HAP-1 (cell line): ENCODE measurements around the gene FBXL20.
"Not testable (repeated sequence)": the region's sequence is repeated elsewhere in the genome, so short reads cannot be mapped to it uniquely, and the experiment has no call there.

ENCODE experiments used
- DNase-seq, 2 experiments: peaks; one replicate each; pipeline ENCODE4 v3.0.0-alpha.2; 2016 to 2020; ENCODE audit warnings: low spot score in 2 of 2
- H3K27me3 ChIP-seq: fragments of 250-450 bp; sonication (Bioruptor Pico); 2 replicates; pipeline ENCODE4 v1.5.1; 2020; ENCODE audit warnings: low read depth, mild to moderate bottlenecking, moderate library complexity
- H3K36me3 ChIP-seq: fragments of 250-450 bp; sonication (Bioruptor Pico); replicated peaks from 2 replicates; pipeline ENCODE4 v1.5.1; 2020; ENCODE audit warnings: mild to moderate bottlenecking
- H3K4me1 ChIP-seq: fragments of 250-450 bp; sonication (Bioruptor Pico); 2 replicates; pipeline ENCODE4 v1.5.1; 2020; ENCODE audit warnings: mild to moderate bottlenecking
- H3K4me3 ChIP-seq: fragments of 250-450 bp; sonication (Bioruptor Pico); 2 replicates; pipeline ENCODE4 v1.5.1; 2020; ENCODE audit warnings: mild to moderate bottlenecking, moderate library complexity
- H3K9me3 ChIP-seq: fragments of 250-450 bp; sonication (Bioruptor Pico); 2 replicates; pipeline ENCODE4 v1.5.1; 2020; ENCODE audit warnings: mild to moderate bottlenecking, moderate library complexity
- in situ Hi-C: fragments of 300-500 bp; cut with MboI; formaldehyde crosslinking; loops from 3 replicates; pipeline ENCODE4 v1.14.3; 2020; ENCODE audit warnings: low sequenced_read_pairs, inconsistent platforms, mixed read lengths

The FBXL20 gene

DNA sequence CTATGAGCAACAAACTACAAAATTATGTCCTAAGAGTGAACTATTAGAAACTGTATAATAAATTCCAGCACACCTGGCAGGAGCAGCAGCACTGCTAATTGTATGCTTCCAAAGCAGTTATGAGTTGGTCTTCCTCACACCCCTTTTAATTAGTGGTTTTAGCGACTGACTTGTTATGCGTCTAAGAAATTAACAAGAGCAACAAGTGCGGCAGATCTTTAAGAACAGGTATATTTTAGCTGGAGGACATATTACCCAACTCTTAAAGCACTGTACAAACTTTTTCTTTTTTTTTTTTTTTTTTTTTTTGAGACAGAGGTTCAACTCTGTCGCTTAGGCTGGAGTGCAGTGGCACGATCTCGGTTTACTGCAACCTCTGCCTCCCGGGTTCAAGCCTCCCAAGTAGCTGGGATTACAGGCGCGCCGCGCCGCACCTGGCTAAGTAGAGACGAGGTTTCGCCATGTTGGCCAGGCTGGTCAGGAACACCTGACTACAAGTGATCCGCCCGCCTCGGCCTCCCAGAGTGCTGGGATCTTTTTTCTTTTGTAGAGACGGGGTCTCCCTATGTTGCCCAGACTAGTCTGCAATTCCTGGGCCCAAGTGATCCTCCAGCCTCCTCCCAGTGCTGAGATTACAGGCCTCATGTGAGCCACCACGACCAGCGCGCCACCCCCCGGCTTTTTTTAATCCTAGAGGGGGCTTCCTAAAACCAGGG lies 1.6 kb upstream of the FBXL20 start:
- no peaks in the 10 kb centered on the region for H3K27me3 ChIP-seq

DNA sequence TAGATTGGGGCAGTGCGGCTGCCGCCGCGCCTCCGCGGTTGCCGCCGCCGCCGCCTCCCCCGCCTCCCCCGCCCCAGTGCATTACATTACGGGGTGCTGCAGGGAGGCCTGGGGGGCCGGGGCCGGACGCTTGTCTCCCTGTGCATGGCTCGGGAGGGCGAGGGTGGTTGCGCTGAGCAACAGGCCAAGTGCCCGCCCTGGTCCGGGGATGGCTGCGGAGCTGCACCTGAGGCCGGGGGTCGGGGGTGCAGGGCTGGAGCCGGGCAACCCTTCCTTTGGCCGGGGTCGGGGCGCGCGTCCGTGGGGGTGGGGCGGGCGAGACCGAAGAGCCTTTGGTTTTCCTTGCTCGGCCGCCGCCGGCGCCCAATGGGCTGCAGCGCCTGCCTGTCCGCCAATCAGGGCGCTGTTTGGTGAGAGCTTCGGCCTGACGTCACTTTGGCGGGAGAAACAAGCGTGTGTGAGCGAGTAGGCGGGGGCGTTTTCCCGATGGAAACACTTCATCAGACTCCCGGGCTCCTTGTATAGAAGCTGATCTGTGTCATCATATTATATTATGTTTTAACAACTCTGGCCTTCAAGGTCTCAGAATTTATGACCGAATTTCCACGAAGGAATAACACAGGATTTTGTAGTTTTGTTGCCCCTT lies 941 bp upstream of the FBXL20 start:
- Histone ChIP-seq H3K9me3 (no peaks in the 10 kb centered on the region), H3K27me3 (no peaks in the 10 kb centered on the region), H3K4me3 (peak overlapping the region; percentile 77), H3K4me1 (peaks cover 9% of the 10 kb centered on the region; the same call in 1 of the 2 replicates), H3K36me3 (peaks cover 2% of the 10 kb centered on the region)
- in situ Hi-C loops, result no loop called here
- peak; percentile 92 to 96 for DNase-seq

More for the DNA sequence above, 1.6 kb upstream of the FBXL20 start:
- no peaks in the 10 kb centered on the region for H3K9me3 ChIP-seq
- in situ Hi-C loops, result no loop called here
- no peak for DNase-seq
- H3K36me3 ChIP-seq, result peaks cover 9% of the 10 kb centered on the region
- H3K4me3 ChIP-seq, result peak overlapping the region; percentile 77
- H3K4me1 ChIP-seq, result peaks cover 9% of the 10 kb centered on the region; the same call in 1 of the 2 replicates

DNA sequence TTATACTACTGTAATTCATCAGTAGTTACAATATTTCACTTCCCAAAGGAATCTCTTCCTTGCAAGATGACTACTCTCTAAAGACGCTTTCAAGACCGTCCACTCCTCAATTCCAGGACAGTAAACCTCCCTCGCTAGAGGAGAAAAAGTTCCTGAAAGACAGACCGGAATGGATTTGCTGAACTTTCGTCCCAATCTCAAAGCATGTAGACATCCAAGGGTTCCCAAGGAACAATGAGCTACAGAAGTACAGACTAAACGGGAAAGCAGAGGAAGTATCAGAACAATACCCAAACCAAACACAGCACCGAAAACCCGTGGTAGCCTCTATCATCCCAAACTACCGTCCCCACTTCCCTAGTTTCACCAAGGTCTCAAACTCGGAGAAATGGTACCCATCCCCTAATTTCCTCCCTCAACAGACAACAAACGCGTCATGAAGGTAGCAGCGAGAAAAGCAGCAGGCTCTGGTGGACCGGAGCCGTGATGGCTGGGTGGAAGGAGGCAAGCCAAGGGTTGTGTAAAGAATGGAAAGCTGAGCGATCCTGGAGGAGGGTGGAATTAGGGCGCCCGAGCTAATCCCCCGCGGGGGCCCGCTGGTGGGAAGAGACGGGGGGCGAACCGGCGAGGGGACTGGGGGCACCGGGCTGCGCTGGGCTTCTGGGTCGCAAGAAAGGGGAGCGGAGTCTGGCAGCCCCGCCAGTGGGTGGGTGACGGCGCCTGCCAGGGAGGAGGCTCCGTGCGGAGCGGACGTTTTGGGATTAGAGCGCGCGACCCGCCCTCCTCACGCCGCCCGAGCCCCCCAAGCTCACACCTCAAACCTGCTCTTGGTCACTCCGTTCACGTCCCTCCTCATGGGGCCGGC lies 647 bp downstream of the FBXL20 start:
- no peaks in the 10 kb centered on the region for H3K27me3 ChIP-seq
- H3K4me3 ChIP-seq, result peak overlapping the region; percentile 77
- H3K9me3 ChIP-seq, result no peaks in the 10 kb centered on the region
- H3K36me3 ChIP-seq, result no peaks in the 10 kb centered on the region
- in situ Hi-C loops, result no loop called here
- H3K4me1 ChIP-seq, result peaks cover 9% of the 10 kb centered on the region; the same call in 1 of the 2 replicates
- peak in 1 of 2 experiments; percentile 11 for DNase-seq

DNA sequence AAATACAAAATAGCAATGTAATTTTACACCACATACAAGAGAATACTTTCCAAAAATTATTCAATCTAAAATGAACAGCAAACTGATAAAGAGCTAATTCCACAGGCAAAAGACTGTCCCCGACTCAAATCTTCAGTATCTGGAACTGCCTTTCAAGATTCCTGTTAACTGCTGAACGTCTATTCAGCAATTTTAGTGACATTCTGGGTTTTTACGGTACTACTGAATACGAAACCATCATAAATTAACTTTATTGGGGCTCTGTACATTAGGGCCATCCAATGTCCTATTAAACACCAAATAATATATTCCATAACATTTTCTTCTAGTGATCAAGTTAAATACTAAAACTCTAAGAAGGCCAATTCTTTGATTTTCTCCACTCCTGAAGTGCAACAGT lies 1.6 kb downstream of the FBXL20 start:
- Histone ChIP-seq H3K9me3 (no peaks in the 10 kb centered on the region), H3K27me3 (no peaks in the 10 kb centered on the region), H3K36me3 (no peaks in the 10 kb centered on the region), H3K4me1 (peaks cover 9% of the 10 kb centered on the region; the same call in 1 of the 2 replicates), H3K4me3 (no peak overlapping the region)
- in situ Hi-C loops, result no loop called here
- DNase-seq, result no peak

DNA sequence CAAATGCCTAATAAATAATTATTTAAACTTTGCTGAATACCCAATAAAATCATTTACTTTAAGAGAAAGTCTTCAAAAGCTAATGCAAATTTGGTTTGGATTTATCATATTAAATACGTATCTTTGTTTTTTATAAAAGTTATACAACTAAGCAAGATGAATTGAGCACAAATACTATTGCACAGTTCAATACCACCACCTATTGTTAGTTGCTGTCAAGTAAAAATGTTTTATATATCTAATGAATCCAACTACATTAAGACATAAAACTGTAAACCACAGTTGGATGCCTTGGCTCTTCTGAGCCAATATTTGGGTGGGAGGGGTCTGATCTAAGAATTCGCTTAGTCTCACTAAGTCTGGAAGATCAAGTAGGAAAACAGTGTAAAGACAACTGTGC lies 7.7 kb downstream of the FBXL20 start:
- in situ Hi-C loops, result no loop called here

DNA sequence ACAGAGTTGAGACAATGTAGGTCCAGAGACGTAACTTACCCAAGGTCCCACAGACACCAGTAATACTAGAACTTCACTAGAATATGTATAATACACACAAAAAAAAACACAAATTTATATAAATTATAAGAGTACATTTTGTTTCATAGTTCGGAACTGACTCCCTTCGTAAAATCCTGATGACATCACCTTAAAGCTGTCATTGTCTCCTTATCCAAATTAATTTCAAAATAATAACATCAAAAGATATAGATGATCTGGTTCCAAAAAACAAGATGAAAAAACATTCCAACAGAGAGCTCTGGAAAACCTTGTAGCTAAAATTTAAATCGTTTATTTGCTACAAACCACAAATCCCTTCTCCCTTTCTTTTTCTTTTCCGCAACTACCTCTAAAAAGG lies 10.0 kb downstream of the FBXL20 start:
- no peak for DNase-seq
- no peak overlapping the region for H3K4me3 ChIP-seq
- H3K36me3 ChIP-seq, result no peaks in the 10 kb centered on the region
- in situ Hi-C loops, result no loop called here
- H3K27me3 ChIP-seq, result no peaks in the 10 kb centered on the region
- no peaks in the 10 kb centered on the region for H3K4me1 ChIP-seq
- no peaks in the 10 kb centered on the region for H3K9me3 ChIP-seq

More for the DNA sequence above, 7.7 kb downstream of the FBXL20 start:
- Histone ChIP-seq H3K4me1 (no peaks in the 10 kb centered on the region), H3K9me3 (no peaks in the 10 kb centered on the region), H3K36me3 (no peaks in the 10 kb centered on the region), H3K4me3 (no peak overlapping the region), H3K27me3 (no peaks in the 10 kb centered on the region)
- DNase-seq, result no peak

DNA sequence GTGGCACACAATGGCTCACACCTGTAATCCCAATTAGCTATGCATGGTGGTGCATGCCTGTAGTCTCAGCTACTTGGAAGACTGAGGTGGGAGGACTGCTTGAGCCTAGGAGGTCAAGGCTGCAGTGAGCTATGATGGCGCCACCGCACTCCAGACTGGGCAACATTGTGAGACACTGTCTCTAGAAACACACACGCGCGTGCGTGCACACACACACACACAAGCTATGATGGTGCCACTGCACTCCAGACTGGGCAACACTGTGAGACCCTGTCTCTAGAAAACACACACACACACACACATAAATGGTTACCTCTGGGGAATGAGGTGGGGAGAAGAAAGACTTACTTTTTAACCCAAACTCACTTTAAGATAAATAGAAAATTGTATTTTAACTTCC lies 16.4 kb downstream of the FBXL20 start:
- no peaks in the 10 kb centered on the region for H3K36me3 ChIP-seq
- H3K9me3 ChIP-seq, result no peaks in the 10 kb centered on the region
- no peak overlapping the region for H3K4me3 ChIP-seq
- no peak for DNase-seq
- in situ Hi-C loops, result no loop called here
- no peaks in the 10 kb centered on the region for H3K4me1 ChIP-seq
- no peaks in the 10 kb centered on the region for H3K27me3 ChIP-seq

DNA sequence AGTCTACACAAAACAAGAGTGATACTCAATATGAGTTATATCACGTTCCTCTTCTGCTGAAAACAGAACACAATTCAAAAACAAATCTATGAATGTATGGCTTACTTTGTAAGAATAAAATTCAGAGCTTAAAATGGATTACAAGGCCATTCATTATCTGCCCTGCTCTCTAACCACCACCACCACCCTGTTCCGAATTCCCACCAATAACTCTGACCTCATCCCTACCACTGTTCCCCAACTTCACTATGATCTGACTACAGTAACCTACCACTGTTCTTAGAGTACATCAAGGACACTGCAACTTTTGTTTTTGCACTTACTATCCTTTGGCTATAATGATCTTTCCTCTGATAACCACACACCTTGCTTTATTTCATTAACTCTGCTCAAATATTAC lies 21.3 kb downstream of the FBXL20 start:
- no peaks in the 10 kb centered on the region for H3K27me3 ChIP-seq
- H3K36me3 ChIP-seq, result no peaks in the 10 kb centered on the region
- H3K4me3 ChIP-seq, result no peak overlapping the region
- H3K9me3 ChIP-seq, result no peaks in the 10 kb centered on the region
- H3K4me1 ChIP-seq, result no peaks in the 10 kb centered on the region
- in situ Hi-C loops, result no loop called here
- DNase-seq, result no peak

DNA sequence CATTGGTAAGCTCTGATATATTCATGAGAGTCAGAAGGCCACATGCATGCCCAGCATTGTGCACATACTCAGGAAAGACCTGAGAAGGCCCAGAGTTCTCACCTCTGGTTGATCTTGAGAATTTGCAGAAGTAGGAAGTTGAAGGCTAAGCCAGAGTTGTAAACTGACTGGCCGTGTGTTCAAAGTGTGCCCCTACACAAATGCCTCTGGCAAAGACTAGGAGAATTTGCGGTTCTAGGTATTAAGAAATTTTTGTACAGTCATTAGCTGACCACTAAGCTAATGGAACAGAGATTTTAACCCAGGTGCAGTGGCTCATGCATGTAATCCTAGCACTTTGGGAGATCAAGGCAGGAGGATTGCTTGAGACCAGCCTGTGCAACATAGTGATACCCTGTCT lies 25.0 kb downstream of the FBXL20 start:
- no peak for DNase-seq
- in situ Hi-C loops, result no loop called here
- H3K4me3 ChIP-seq, result no peak overlapping the region
- no peaks in the 10 kb centered on the region for H3K27me3 ChIP-seq
- H3K4me1 ChIP-seq, result no peaks in the 10 kb centered on the region
- H3K9me3 ChIP-seq, result no peaks in the 10 kb centered on the region
- H3K36me3 ChIP-seq, result no peaks in the 10 kb centered on the region

DNA sequence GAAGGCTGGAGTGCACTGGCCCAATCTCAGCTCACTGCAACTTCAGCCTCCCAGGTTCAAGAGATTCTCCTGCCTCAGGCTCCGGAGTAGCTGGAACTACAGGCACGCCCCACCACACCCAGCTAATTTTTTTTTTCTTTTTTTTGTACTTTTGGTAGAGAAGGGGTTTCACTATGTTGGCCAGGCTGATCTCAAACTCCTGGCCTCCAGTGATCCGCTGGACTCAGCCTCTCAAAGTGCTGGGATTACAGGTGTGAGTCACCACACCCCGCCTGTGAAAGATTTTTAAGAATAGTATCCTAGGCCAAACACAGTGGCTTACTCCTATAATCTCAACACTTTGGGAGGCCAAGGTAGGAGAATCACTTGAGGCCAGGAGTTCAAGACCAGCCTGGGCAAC lies 33.6 kb downstream of the FBXL20 start:
- H3K36me3 ChIP-seq, H3K9me3 ChIP-seq, H3K4me3 ChIP-seq, DNase-seq, in situ Hi-C loops, H3K4me1 ChIP-seq, H3K27me3 ChIP-seq: not testable (repeated sequence)

DNA sequence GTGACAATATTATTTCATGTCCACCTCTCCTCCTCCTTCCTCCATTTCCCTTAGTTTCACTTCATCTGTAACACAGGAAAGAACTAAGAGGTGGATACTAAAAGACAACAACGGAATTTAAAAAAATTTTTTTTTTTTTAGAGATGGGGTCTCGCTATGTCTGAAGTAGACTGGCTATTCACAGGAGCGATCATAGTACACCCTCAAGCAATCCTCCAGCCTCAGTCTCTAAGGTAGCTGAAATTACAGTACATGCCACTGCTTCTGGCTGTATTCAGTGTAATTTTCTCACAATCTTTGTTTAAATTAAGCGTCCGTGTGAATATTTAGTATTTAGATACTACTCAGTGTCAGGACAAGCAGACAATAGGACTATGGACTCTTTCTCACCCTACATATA lies 35.6 kb downstream of the FBXL20 start:
- H3K36me3 ChIP-seq, result no peaks in the 10 kb centered on the region
- in situ Hi-C loops, result no loop called here
- H3K4me3 ChIP-seq, result no peak overlapping the region

DNA sequence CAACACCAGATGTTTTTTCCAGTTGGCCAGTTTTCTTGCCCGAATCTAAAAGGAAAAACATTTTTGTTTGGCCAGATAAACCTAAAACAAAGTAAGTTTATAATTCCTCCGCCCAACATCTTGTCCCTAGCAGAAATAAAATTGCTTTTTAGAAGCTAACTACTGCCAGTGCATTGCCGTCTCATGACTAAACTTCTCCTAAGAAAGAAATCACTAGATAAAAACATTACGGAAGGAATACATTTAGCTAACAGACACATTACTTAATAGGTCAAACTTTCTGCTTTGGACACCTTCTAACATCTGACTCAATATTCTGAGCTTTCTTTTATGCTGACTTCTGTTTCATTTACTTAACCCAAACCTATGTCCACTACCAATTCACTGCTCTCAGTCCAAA lies 36.2 kb downstream of the FBXL20 start:
- H3K9me3 ChIP-seq, result no peaks in the 10 kb centered on the region
- peaks cover 3% of the 10 kb centered on the region for H3K4me1 ChIP-seq
- H3K27me3 ChIP-seq, result no peaks in the 10 kb centered on the region
- no peak for DNase-seq
- no peak overlapping the region for H3K4me3 ChIP-seq
- in situ Hi-C loops, result no loop called here
- no peaks in the 10 kb centered on the region for H3K36me3 ChIP-seq

More for the DNA sequence above, 35.6 kb downstream of the FBXL20 start:
- Histone ChIP-seq H3K4me1 (peaks cover 3% of the 10 kb centered on the region), H3K9me3 (no peaks in the 10 kb centered on the region), H3K27me3 (no peaks in the 10 kb centered on the region)
- DNase-seq, result no peak

DNA sequence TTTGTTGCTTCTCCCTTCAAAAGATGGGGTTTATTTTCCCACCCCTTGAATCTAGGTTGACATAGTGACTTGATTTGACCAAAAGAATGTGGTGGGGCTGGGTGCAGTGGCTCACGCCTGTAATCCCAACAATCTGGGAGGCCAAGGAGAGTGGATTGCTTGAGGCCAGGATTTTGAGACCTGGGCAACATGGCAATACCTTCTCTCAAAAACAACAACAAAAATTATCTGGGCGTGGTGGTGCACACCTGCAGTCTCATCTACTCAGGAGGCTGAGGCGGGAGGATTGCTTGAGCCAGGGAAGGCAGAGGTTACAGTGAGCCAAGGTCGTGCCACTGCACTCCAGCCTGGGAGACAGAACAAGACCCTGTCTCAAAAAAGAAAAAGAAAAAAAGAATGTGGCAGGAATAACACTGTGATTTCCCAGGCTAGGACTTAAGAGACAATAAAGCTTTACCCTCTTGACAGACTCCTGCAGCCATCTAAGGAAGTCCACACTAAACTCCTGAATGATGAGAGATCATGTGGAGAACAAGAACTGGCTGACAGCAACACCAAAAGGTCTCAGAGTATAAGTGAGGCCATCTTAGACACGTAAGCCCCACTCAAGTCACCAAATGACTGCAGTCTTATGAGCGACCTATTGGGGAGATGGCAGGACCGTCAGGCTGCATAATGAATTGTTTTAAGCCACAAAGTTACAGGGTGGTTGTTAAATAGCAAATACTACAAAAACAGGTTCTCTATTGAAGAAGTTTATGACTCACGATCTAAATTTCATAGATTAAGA lies 37.0 kb downstream of the FBXL20 start:
- Histone ChIP-seq H3K27me3 (no peaks in the 10 kb centered on the region), H3K4me1 (peaks cover 3% of the 10 kb centered on the region), H3K4me3 (no peak overlapping the region), H3K9me3 (no peaks in the 10 kb centered on the region), H3K36me3 (no peaks in the 10 kb centered on the region)
- in situ Hi-C loops, result no loop called here
- DNase-seq, result no peak
